PFSK-1 (cell line): ENCODE results near the gene TMEM94.

Source experiments
- FOXP2 ChIP-seq: optimal IDR thresholded peaks from 2 replicates; pipeline ENCODE3; 2011; ENCODE audit warnings: borderline replicate concordance, control low read depth, inconsistent platforms; ENCODE audit not compliant: insufficient read depth; ENCODE audit errors: extremely low read length, extremely low read depth
- POLR2AphosphoS5 ChIP-seq: IDR thresholded peaks from 2 replicates; pipeline ENCODE4 v1.6.1; 2012; ENCODE audit warnings: low read depth, mild to moderate bottlenecking, control low read depth, low read length, moderate library complexity
- REST ChIP-seq, 2 experiments: IDR thresholded peaks; 2 replicates each; pipeline versions ENCODE4 v1.6.1 to v1.8.0; 2011 to 2012; ENCODE audit warnings: low read depth in 2 of 2, low read length in 2 of 2, control low read depth in 1 of 2, inconsistent platforms in 1 of 2, mild to moderate bottlenecking in 1 of 2, moderate library complexity in 1 of 2; ENCODE audit not compliant: insufficient read depth in 1 of 2
- SIN3A ChIP-seq: IDR thresholded peaks from 2 replicates; pipeline ENCODE4 v1.6.1; 2012; ENCODE audit warnings: mild to moderate bottlenecking, low read length, moderate library complexity, borderline replicate concordance; ENCODE audit not compliant: insufficient read depth
- TAF1 ChIP-seq: IDR thresholded peaks from 2 replicates; pipeline ENCODE4 v1.6.1; 2012; ENCODE audit warnings: low read length, control low read depth, borderline replicate concordance; ENCODE audit not compliant: insufficient read depth

Gene TMEM94

GRCh38 chr17:75412455-75413317, 43.7 kb upstream of the TMEM94 start:
- no peak for TF ChIP-seq SIN3A
- no peak for TF ChIP-seq REST (IDR thresholded peaks at IDR 0.05; ENCODE audit: insufficient read depth in 1 of 2, low read depth in 2 of 2, low read length in 2 of 2)
- TF ChIP-seq FOXP2, result no peak
- TF ChIP-seq POLR2AphosphoS5, result no peak
- TF ChIP-seq TAF1, result no peak

GRCh38 chr17:75414488-75414887, 41.9 kb upstream of the TMEM94 start:
- TF ChIP-seq TAF1 (no peak), FOXP2 (no peak), SIN3A (no peak), REST (IDR thresholded peaks at IDR 0.05; ENCODE audit: insufficient read depth in 1 of 2, low read depth in 2 of 2, low read length in 2 of 2) (no peak), POLR2AphosphoS5 (no peak)

GRCh38 chr17:75416006-75416405, 40.4 kb upstream of the TMEM94 start:
- TF ChIP-seq SIN3A, result no peak
- no peak for TF ChIP-seq POLR2AphosphoS5
- no peak for TF ChIP-seq REST (IDR thresholded peaks at IDR 0.05; ENCODE audit: insufficient read depth in 1 of 2, low read depth in 2 of 2, low read length in 2 of 2)
- TF ChIP-seq FOXP2, result no peak

GRCh38 chr17:75417054-75417580, 39.3 kb upstream of the TMEM94 start:
- no peak for TF ChIP-seq REST (IDR thresholded peaks at IDR 0.05; ENCODE audit: insufficient read depth in 1 of 2, low read depth in 2 of 2, low read length in 2 of 2)
- no peak for TF ChIP-seq SIN3A
- TF ChIP-seq FOXP2, result no peak
- TF ChIP-seq POLR2AphosphoS5, result no peak
- no peak for TF ChIP-seq TAF1
